Activated CD8-positive, alpha-beta memory T cell treated with anti-CD3 and anti-CD28 coated beads, Interleukin-2, amount 50 U/mL, for 24 hours (primary cell): ENCODE measurements around the gene LY86.

Experiments used
- DNase-seq: peaks from one replicate; pipeline ENCODE4 v3.0.0-alpha.2; 2020; ENCODE audit errors: extremely low read depth

LY86 gene

DNA sequence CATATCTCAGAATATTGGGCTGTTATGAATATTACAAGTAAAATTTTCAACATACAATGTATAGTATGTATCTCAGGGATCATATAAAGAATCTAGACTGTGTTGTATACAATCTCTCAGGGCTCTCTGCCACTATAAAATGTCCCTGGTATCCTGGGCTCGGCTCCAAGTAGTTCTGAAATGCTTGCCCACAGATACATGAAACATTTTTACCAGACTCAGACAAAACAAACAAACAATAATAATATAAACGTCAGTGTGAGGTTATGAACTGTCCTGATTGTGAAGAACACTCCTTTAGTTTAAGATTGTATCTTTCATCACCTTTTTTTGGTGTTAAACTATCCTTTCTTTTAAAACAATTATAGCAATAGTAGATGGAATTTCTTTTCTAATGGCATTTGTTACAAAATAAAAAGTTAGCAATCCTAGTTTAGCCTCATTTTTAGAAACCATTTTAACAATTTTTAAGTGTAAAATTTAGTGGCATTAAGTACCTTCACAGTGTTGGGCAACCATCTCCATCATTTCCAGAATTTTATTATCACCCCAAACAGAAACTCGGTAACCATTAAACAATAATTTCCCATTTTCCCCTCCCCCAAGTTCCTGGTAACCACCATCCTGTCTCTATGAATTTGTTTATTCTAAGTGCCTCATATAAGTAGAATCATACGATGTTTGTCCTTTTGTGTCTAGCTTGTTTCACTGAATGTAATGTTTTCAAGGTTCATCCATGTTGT is 17.4 kb upstream of the LY86 start:
- DNase-seq, result no peak

- DNase-seq, result no peak
These were observed 13.4 kb upstream of the LY86 start for GRCh38 chr6:6575143-6575542.

GRCh38 chr6:6577735-6578134 is 10.8 kb upstream of the LY86 start:
- DNase-seq, result no peak

- DNase-seq, result no peak
These were observed 9.2 kb upstream of the LY86 start for GRCh38 chr6:6579281-6579680.

- no peak for DNase-seq
These were observed 8.2 kb upstream of the LY86 start for GRCh38 chr6:6580225-6580856.

DNA sequence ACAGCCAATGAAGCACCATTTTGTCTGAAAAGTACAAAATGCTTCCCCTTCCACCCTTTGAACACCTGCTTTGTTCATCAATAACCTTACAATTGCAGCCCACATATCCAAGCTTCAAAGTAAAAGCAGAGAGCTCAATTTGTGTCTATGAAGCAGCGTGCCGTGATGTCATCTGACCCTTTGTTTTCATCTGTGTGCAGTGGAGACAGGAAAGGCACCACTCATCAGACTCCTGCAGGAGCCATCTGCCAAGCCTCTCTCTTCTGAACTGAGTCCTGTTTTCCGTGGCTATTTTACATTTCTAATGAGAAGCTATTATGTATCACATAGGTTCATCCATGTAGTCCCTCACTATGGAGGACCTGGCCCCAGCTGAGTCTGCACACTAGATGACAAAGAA is 7.5 kb upstream of the LY86 start:
- no peak for DNase-seq

GRCh38 chr6:6582131-6582530 is 6.4 kb upstream of the LY86 start:
- no peak for DNase-seq

GRCh38 chr6:6583836-6584235 is 4.7 kb upstream of the LY86 start:
- DNase-seq, result no peak

DNA sequence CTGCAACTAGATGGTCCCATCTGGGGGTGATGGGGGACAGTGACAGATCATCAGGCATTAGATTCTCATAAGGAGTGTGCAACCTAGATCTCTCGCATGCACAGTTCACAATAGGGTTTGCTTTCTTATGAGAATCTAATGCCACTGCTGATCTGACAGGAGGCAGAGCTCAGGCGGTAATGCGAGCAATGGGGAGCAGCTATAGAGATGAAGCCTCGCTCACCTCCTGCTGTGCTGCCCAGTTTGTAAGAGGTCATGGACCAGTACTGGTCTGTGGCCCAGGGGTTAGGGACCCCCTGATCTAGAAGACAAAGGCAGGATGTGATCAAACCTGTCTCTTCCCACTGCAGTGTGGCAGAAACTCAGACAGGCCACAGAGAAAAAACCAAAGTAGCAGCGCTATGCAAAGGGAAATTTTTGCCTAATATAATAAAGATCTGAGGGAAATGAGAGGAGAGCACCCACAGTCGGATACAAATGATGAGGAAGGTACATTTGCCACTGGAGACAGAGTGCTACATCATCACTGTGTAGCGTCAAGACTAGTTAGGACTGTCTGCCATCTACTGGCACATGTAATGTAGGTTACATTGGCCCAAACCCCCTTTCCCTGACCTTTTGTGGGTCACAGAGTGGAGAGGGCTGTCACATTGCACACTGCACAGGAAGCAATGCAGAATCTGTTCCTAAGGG is 4.1 kb upstream of the LY86 start:
- no peak for DNase-seq

GRCh38 chr6:6585003-6585311 is 3.6 kb upstream of the LY86 start:
- DNase-seq, result no peak

DNA sequence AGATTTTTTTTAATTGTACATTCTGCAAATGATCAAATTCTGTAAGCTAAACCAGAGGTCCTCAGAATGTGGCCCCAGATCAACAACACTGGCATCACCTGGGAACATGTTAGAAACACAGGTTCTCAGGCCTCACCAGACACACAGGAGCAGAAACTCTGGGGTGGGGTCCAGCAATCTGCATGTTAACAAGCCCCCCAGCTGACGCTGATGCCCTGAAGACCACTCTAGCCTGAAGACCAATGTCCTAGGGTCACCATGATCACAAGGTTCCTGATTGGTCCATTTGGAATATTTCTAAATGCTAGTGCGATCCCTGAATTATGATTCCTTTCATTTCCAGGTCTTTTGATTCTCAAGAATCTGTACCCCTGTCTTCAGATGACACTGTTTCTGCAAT is 2.4 kb upstream of the LY86 start:
- no peak for DNase-seq

DNA sequence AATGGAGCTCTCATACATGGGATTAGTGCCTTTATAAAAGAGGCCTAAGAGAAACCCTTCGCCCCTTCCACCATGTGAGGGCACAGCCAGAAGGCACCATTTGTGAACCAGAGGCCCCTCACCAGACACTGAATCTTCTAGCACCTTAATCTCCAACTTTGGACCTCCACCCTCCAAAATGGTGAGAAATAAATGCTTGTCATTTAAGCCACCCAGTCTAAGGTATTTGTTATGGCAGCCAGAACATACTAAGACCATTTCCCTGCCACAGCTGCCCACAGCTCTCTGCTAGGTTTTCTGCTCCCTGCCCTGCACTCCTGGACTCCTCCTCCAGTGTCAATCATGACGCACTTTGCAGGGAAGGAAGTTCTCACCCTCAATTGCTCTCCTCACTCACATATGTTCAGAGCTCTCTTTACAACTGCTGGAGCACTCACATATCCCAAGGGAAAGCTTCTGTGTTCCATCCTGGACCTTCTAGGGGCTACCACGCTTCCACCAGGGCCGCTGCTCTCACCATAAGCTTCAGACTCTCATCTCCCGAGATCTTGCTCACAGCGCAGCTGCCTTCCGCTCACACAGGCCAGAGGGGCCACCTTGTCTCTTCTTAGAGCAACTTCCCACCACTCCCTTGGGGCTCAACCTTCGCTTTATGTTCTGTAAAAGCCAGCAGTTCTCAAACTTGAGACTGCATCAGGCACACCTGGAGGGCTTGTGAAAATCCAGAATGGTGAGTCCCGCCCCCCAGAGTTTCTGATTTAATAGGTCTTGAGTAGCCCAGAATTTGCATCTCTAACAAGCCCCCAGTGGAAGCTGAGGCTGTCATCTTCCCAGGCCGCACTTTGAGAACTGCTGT is 1.6 kb upstream of the LY86 start:
- DNase-seq, result no peak

DNA sequence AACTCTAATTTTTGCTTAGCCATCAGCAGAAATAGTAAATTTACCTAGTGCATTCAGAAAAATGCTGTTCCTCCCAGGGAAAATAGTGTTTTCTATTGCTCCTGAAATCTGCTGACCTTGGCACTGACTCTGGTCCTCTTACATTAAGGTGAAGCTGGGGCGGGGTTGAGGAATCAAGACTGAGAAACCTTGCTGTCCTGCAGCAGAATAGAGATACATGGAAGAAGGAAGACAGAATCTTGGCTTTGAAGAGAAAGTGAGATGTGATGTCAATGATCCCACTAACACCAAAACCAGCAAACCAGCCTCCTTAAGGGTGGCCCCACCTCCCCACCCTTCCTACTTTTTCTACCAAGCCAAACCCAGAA is 840 bp upstream of the LY86 start:
- DNase-seq, result no peak

DNA sequence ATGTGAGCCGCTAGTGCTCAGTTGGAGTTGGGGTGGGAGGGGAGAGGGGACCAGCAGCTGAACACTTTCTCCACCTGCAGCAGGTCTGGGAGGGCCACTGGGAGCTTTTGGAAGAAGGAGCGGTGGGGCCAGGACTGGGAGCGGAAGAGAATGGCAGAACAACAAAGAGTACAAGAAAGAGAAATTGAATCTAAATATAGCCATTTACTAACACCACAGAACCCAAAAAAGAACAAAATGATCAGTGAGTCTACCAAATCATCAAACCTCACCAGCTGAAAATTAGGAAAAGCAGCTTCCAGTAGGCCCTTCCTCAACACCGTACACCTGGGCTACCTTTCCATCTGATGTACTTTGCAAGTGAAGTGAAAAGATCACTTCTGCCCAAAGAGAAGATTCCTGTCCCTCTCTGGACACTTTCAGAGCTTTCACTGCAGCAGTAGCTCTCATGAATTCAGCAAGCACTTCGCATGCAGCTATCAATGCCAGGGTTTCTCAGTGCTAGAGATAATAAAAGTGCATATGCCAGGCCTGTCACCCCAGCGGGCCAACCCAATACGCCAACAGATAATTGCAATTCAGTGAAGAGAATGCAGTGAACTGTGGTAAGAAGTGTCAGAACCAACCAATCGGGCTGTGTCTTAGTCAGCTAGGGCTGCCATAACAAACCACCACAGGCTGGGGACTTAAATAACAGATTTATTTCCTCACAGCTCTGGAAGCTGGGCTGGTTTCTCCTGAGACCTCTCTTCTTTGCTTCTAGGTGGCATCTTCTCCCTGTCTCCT is 597 bp downstream of the LY86 start:
- no peak for DNase-seq

GRCh38 chr6:6590530-6590929 is 2.0 kb downstream of the LY86 start:
- DNase-seq, result no peak

GRCh38 chr6:6591778-6592465 is 3.4 kb downstream of the LY86 start:
- DNase-seq, result no peak

DNA sequence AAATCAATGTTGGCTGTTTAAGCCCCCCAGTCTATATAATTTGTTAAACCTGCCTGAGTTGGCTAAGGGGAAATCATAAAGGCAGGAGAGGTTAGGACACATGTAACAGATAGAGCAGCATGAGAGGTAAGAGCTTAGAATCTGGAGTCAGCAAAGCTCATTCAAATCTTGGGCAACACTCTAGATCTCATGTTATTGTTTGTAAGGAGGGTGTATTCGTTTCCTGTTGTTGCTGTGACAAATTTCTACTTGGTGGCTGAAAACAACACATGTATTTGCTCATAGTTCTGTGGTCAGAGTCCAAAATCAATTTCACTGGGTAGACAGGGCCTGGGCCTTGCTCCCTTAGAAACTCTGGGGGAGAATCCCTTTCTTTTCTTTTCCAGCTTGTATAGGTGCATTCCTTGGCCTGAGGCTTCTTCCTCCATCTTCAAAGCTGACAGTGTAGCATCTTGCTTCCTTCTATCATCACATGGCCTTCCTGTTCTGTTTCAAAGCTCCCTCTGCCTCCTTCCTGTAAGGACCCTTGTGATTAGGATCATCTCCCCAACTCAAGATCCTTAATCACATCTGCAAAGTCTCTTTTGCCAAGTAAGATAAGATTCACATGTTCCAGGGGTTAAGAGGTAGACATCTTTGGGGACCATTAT is 4.4 kb downstream of the LY86 start:
- DNase-seq, result no peak

GRCh38 chr6:6593867-6594468 is 5.4 kb downstream of the LY86 start:
- DNase-seq, result no peak

DNA sequence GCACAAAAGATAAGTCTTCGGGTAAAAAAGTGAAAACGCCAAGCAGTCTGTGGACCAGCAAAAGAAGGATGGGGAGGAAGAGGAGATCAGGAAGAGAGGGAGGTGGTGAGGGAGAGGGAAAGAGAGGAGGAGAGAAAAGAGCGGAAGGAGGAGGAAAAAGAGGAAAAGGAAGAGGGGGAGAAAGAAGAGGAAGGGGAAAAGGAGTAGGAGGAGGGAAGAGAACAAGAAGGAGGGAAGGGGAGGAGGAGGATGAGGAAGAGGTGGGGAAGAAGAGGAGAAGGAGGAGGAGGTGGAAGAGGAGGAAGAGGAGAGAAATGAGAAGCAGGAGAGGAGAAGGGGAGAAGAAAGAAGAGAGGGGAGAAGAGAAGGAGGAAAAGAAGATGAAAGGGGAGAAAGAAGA is 6.5 kb downstream of the LY86 start:
- DNase-seq, result no peak

DNA sequence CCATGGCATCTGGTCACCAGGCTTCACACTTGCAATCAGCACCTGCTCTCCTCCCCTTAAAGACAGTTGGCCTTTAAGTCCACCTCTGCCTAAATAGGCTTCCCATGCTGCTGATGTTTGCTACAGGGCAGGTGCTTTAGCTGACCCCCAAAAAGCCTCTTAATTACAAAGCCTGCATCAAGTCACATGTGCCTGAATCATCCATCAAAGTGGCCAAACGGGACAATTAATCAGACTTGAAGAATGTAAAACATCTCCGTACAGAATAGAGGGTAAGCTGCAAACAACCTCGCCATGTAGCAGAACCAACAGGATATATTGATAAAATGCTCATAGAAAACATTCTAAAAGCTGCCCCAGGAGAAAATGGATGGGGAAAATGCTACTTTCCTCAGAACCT is 7.4 kb downstream of the LY86 start:
- no peak for DNase-seq
